Adrenal gland (tissue), 5 donors: ENCODE results near the gene MIS12.

ENCODE experiments used
- CTCF ChIP-seq, 6 experiments: fragments of 450-650 bp in 4 of 6; fragments of 200-600 bp in 2 of 6; sonication (generic) in 1 of 6; IDR thresholded peaks; 1 replicate in 5 of 6; 2 replicates in 1 of 6; pipeline versions ENCODE4 v1.5.1 to v1.8.0; 2016 to 2021; ENCODE audit warnings: antibody characterized with exemption in 6 of 6, mild to moderate bottlenecking in 2 of 6, moderate library complexity in 1 of 6
- POLR2A ChIP-seq, 2 donors: fragments of 450-650 bp; IDR thresholded peaks; one replicate each; pipeline ENCODE4 v1.6.1; 2017; ENCODE audit warnings: antibody characterized with exemption in 2 of 2, mild to moderate bottlenecking in 2 of 2, moderate library complexity in 1 of 2
- donor health status: DM: no; HTN: no; CAD: no.

- TF ChIP-seq CTCF (IDR thresholded peaks at IDR 0.05): no peak
- no peak for TF ChIP-seq POLR2A (IDR thresholded peaks at IDR 0.05)
Observed at GRCh38 chr17:5502552-5502951, 16.2 kb downstream of the MIS12 start.
